Astrocyte (in vitro differentiated cells and primary cell): ENCODE data around the gene TNRC6A.

ENCODE experiments used
- EZH2 ChIP-seq: IDR thresholded peaks from 2 replicates; pipeline ENCODE4 v1.6.1; 2012; ENCODE audit warnings: mild to moderate bottlenecking, low read length, inconsistent platforms; ENCODE audit not compliant: insufficient read depth
- TF ChIP-seq, protein P1 (sequence below): IDR thresholded peaks from 2 replicates; pipeline ENCODE4 v1.5.1; 2011; ENCODE audit warnings: low read depth, mild to moderate bottlenecking, inconsistent platforms, low read length, moderate library complexity; ENCODE audit not compliant: insufficient read depth

DNA sequence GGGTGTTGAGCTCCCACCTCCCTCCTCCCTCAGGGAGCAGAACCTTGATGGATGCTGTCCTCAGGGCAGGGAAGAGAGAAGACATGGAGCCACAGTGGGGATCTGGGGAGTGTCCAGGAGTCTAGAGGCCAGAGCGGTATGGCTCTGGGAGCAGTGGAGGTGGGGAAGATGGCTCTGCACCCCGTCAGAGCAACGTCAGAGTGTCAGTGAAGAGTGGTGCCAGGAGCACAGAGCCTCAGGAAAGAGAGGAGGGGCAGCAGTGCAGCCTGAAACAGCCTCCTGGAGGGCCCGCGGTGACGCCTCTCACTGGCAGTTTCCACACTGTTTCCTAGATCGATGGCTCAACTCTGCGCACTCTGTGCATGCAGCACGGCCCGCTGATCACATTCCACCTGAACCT, 93.1 kb downstream of the TNRC6A start:
- TF ChIP-seq, protein P1, sequence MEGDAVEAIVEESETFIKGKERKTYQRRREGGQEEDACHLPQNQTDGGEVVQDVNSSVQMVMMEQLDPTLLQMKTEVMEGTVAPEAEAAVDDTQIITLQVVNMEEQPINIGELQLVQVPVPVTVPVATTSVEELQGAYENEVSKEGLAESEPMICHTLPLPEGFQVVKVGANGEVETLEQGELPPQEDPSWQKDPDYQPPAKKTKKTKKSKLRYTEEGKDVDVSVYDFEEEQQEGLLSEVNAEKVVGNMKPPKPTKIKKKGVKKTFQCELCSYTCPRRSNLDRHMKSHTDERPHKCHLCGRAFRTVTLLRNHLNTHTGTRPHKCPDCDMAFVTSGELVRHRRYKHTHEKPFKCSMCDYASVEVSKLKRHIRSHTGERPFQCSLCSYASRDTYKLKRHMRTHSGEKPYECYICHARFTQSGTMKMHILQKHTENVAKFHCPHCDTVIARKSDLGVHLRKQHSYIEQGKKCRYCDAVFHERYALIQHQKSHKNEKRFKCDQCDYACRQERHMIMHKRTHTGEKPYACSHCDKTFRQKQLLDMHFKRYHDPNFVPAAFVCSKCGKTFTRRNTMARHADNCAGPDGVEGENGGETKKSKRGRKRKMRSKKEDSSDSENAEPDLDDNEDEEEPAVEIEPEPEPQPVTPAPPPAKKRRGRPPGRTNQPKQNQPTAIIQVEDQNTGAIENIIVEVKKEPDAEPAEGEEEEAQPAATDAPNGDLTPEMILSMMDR = no peak
- TF ChIP-seq EZH2 = no peak
